Stimulated activated CD4-positive, alpha-beta T cell treated with anti-CD3 and anti-CD28 coated beads, Interleukin-12 subunit alpha, Interleukin-12 subunit beta, amount 100 ng/mL, for 48 hours (primary cell): ENCODE measurements around the gene CCNY.

ENCODE experiments used
- DNase-seq, 3 donors: peaks; one replicate each; pipeline ENCODE4 v3.0.0-alpha.2; 2020; ENCODE audit warnings: low read depth in 2 of 3, low spot score in 1 of 3

The CCNY gene

GRCh38 chr10:35448687-35449662 is 112.7 kb downstream of the CCNY start:
- no peak for DNase-seq

GRCh38 chr10:35449944-35450343 is 113.6 kb downstream of the CCNY start:
- DNase-seq, result no peak

- DNase-seq, result no peak
Observed at GRCh38 chr10:35451151-35452016, 115.1 kb downstream of the CCNY start.

GRCh38 chr10:35452171-35452570 is 115.9 kb downstream of the CCNY start:
- DNase-seq, result no peak

GRCh38 chr10:35452847-35453246 is 116.5 kb downstream of the CCNY start:
- no peak for DNase-seq

GRCh38 chr10:35453855-35454532 is 117.7 kb downstream of the CCNY start:
- no peak for DNase-seq

- no peak for DNase-seq
Observed at GRCh38 chr10:35456153-35456720, 119.9 kb downstream of the CCNY start.

- DNase-seq, result no peak
Observed at GRCh38 chr10:35456784-35457183, 120.5 kb downstream of the CCNY start.

GRCh38 chr10:35458500-35459448 is 122.5 kb downstream of the CCNY start:
- no peak for DNase-seq

GRCh38 chr10:35459449-35459847 is 123.1 kb downstream of the CCNY start:
- DNase-seq, result no peak

- no peak for DNase-seq
Observed at GRCh38 chr10:35460852-35461460, 124.6 kb downstream of the CCNY start.

- DNase-seq, result no peak
Observed at GRCh38 chr10:35462491-35462934, 126.2 kb downstream of the CCNY start.

- DNase-seq, result no peak
Observed at GRCh38 chr10:35463105-35463867, 127.0 kb downstream of the CCNY start.

- DNase-seq, result no peak
Observed at GRCh38 chr10:35463878-35464277, 127.6 kb downstream of the CCNY start.

GRCh38 chr10:35464825-35465456 is 128.6 kb downstream of the CCNY start:
- no peak for DNase-seq

GRCh38 chr10:35465673-35466072 is 129.4 kb downstream of the CCNY start:
- DNase-seq, result no peak

- DNase-seq, result no peak
Observed at GRCh38 chr10:35466170-35466569, 129.9 kb downstream of the CCNY start.

- no peak for DNase-seq
Observed at GRCh38 chr10:35466661-35467060, 130.4 kb downstream of the CCNY start.
